ENCODE data around the gene EIF3I. TPM values are rescaled to one million over a fixed set of nuclear protein-coding genes. Genes with fewer than 3 reads are reported as not detected.

The EIF3I gene
- polyA plus RNA-seq, 2 of the 4 experiments (the other 2 are of a cell fraction) = 300 to 318 TPM

GRCh38 chr1:32178380-32179192 is 43.6 kb upstream of the EIF3I start:
- WGBS (ENCODE audit: missing lambda C conversion rate) = 79% methylated on average over 7 of the region's 7 CpGs

GRCh38 chr1:32179193-32179442 is 43.1 kb upstream of the EIF3I start:
- Histone ChIP-seq H3K9me3 (no peaks in the 10 kb centered on the region), H3K4me1 (peaks cover 30% of the 10 kb centered on the region), H3K4me3 (peak overlapping the region; percentile 90), H3K27ac (peak overlapping the region; percentile 89 to 94), H3K4me2 (peak overlapping the region; percentile 95)
- peak; percentile 50 to 53 for ATAC-seq
- ChIA-PET POLR2A (interaction anchor here (0.5 to 2.0 kb wide), 17 partner anchors 11 to 153 kb away, joined by 3 to 16 read pairs (median 4); partner anchors contain the start of genes CCDC28B, IQCC and KPNA6), CTCF (interaction anchor here (1.2 kb wide), 1 partner anchor 25 kb away, joined by 7 read pairs; no protein-coding TSS in a partner anchor)
- 9% methylated on average over 6 of the region's 7 CpGs for WGBS (ENCODE audit: missing lambda C conversion rate)
- TF ChIP-seq RARB (CRISPR knock-in tag; IDR thresholded peaks at IDR 0.05) (no peak), RAD21 (conservative IDR thresholded peaks at IDR 0.05 in 1 of 2, IDR thresholded peaks at IDR 0.05 in 1 of 2) (no peak), RNF2 (IDR thresholded peaks at IDR 0.05; ENCODE audit: borderline replicate concordance, low read depth) (no peak), FOSL2 (IDR thresholded peaks at IDR 0.05) (no peak), FOSL2 (CRISPR knock-in tag; IDR thresholded peaks at IDR 0.05) (no peak), MAFK (IDR thresholded peaks at IDR 0.05; ENCODE audit: partially characterized antibody) (no peak), ZFP36 (IDR thresholded peaks at IDR 0.05; ENCODE audit: borderline replicate concordance, partially characterized antibody) (no peak), HDAC2 (IDR thresholded peaks at IDR 0.05) (no peak), NFE2L2 (conservative IDR thresholded peaks at IDR 0.05; ENCODE audit: low read length) (no peak), E2F6 (IDR thresholded peaks at IDR 0.05; ENCODE audit: borderline replicate concordance, low read depth) (no peak)
- FAIRE-seq = no peak
- no peak for DNase-seq (ENCODE audit: low read depth in 1 of 2, low spot score in 1 of 2)

More at GRCh38 chr1:32178380-32179192, 43.6 kb upstream of the EIF3I start:
- Histone ChIP-seq H3K4me2 (peak overlapping the region; percentile 95), H3K9me3 (no peaks in the 10 kb centered on the region), H3K27ac (peak overlapping the region; percentile 89 to 94), H3K4me1 (peaks cover 30% of the 10 kb centered on the region), H3K4me3 (peak overlapping the region; percentile 90; the same call in 2 of the 3 replicates)
- FAIRE-seq = no peak
- POLR2A ChIA-PET = interaction anchor here (0.5 to 2.0 kb wide), 17 partner anchors 11 to 154 kb away, joined by 3 to 16 read pairs (median 4); partner anchors contain the start of genes CCDC28B, IQCC and KPNA6
- TF ChIP-seq HDAC2 (IDR thresholded peaks at IDR 0.05) (no peak), TFCP2L1 (CRISPR knock-in tag; IDR thresholded peaks at IDR 0.05) (no peak), CHD2 (IDR thresholded peaks at IDR 0.05; ENCODE audit: low read length, partially characterized antibody) (no peak), EP300 (IDR thresholded peaks at IDR 0.05) (no peak), CTCF (IDR thresholded peaks at IDR 0.05) (no peak), RNF2 (IDR thresholded peaks at IDR 0.05; ENCODE audit: borderline replicate concordance, low read depth) (no peak), MAX (IDR thresholded peaks at IDR 0.05) (no peak), EHF (CRISPR knock-in tag; IDR thresholded peaks at IDR 0.05) (no peak), KDM5A (IDR thresholded peaks at IDR 0.05) (no peak), MYC (IDR thresholded peaks at IDR 0.05; ENCODE audit: borderline replicate concordance, low read length) (no peak), ZFP36 (IDR thresholded peaks at IDR 0.05; ENCODE audit: borderline replicate concordance, partially characterized antibody) (no peak), HOXB13 (CRISPR knock-in tag; IDR thresholded peaks at IDR 0.05; ENCODE audit: low read depth) (no peak), NR3C1 (IDR thresholded peaks at IDR 0.05) (no peak), ATOH8 (CRISPR knock-in tag; IDR thresholded peaks at IDR 0.05; ENCODE audit: low read depth) (no peak), SREBF2 (IDR thresholded peaks at IDR 0.05) (no peak), ZC3H11A (IDR thresholded peaks at IDR 0.05) (no peak)
- CTCF ChIA-PET = interaction anchor here (1.2 kb wide), 1 partner anchor 25 kb away, joined by 7 read pairs; no protein-coding TSS in a partner anchor
- no peak for DNase-seq (ENCODE audit: low read depth in 1 of 2, low spot score in 1 of 2)
- no peak for ATAC-seq

Data from A549 (cell line).